Neural cell (in vitro differentiated cells): ENCODE measurements around the gene LPAR5. TPM values are rescaled to one million over a fixed set of nuclear protein-coding genes. Genes with fewer than 3 reads are reported as not detected.

Experiments
- H2AFZ ChIP-seq: fragments of 200-600, 300-800 bp; sonication (generic), shearing (Covaris generic); 2 replicates; pipeline ENCODE4 v1.6.0; 2014; ENCODE audit warnings: low read depth, mild to moderate bottlenecking, antibody characterized with exemption, low read length, moderate library complexity
- H3F3A ChIP-seq: fragments of 200-600 bp; shearing (Covaris generic); 2 replicates; pipeline ENCODE4 v1.6.1; 2016; ENCODE audit warnings: mild to moderate bottlenecking, moderate library complexity, mixed read lengths, antibody characterized with exemption, low read length; ENCODE audit not compliant: insufficient read depth, poor library complexity, severe bottlenecking
- H3K27ac ChIP-seq: fragments of 200-600, 300-800 bp; sonication (generic), shearing (Covaris generic); 2 replicates; pipeline ENCODE4 v1.5.1; 2014; ENCODE audit warnings: mild to moderate bottlenecking, low read length, moderate library complexity
- H3K27me3 ChIP-seq: fragments of 300-800, 200-600 bp; sonication (generic), shearing (Covaris generic); 2 replicates; pipeline ENCODE4 v1.6.0; 2014; ENCODE audit warnings: mild to moderate bottlenecking, low read depth, low read length, moderate library complexity; ENCODE audit not compliant: insufficient read depth
- H3K36me3 ChIP-seq: fragments of 300-800, 200-600 bp; sonication (generic), shearing (Covaris generic); 2 replicates; pipeline ENCODE4 v1.5.1; 2014; ENCODE audit warnings: mild to moderate bottlenecking, antibody characterized with exemption, low read length, moderate library complexity; ENCODE audit not compliant: insufficient read depth
- H3K4me2 ChIP-seq: fragments of 300-800, 200-600 bp; sonication (generic), shearing (Covaris generic); 2 replicates; pipeline ENCODE4 v1.6.0; 2014; ENCODE audit warnings: mild to moderate bottlenecking, low read length
- H3K4me3 ChIP-seq: fragments of 300-800, 200-600 bp; sonication (generic), shearing (Covaris generic); 2 replicates; pipeline ENCODE4 v1.5.1; 2014; ENCODE audit warnings: mild to moderate bottlenecking, low read length, moderate library complexity
- H3K79me2 ChIP-seq: fragments of 200-600 bp; shearing (Covaris generic); replicated peaks from 2 replicates; pipeline ENCODE4 v1.6.0; 2014; ENCODE audit warnings: mild to moderate bottlenecking, low read length, moderate library complexity; ENCODE audit not compliant: insufficient read depth
- H3K9ac ChIP-seq: fragments of 300-800, 200-600 bp; sonication (generic), shearing (Covaris generic); 2 replicates; pipeline ENCODE4 v1.6.1; 2016; ENCODE audit warnings: mild to moderate bottlenecking, low read length, mixed read lengths
- H3K9me2 ChIP-seq: fragments of 200-600 bp; shearing (Covaris generic); 2 replicates; pipeline ENCODE4 v1.6.1; 2016; ENCODE audit warnings: mild to moderate bottlenecking, low read length, mixed read lengths; ENCODE audit not compliant: insufficient read depth
- H3K9me3 ChIP-seq: fragments of 200-600, 300-800 bp; sonication (generic), shearing (Covaris generic); 2 replicates; pipeline ENCODE4 v1.6.1; 2016; ENCODE audit warnings: mild to moderate bottlenecking, mixed run types, low read length, moderate library complexity, mixed read lengths
- H4K20me1 ChIP-seq: fragments of 200-600 bp; shearing (Covaris generic); 2 replicates; pipeline ENCODE4 v1.6.1; 2016; ENCODE audit warnings: mild to moderate bottlenecking, mixed run types; ENCODE audit not compliant: insufficient read depth
- CTCF ChIP-seq: fragments of 450-650 bp; IDR thresholded peaks from 2 replicates; pipeline ENCODE4 v1.5.1; 2014; ENCODE audit warnings: antibody characterized with exemption, mild to moderate bottlenecking, moderate library complexity; ENCODE audit not compliant: poor library complexity, severe bottlenecking
- EP300 ChIP-seq: fragments of 450-650 bp; conservative IDR thresholded peaks from 2 replicates; pipeline ENCODE4 v1.6.1; 2014; ENCODE audit warnings: antibody characterized with exemption, mild to moderate bottlenecking, moderate library complexity; ENCODE audit not compliant: poor library complexity, severe bottlenecking
- EZH2 ChIP-seq: fragments of 200-600, 300-800 bp; shearing (Covaris generic), sonication (generic); IDR thresholded peaks from 2 replicates; pipeline ENCODE4 v1.6.1; 2014; ENCODE audit warnings: antibody characterized with exemption, low read length, borderline replicate concordance, mild to moderate bottlenecking; ENCODE audit not compliant: insufficient read depth, poor library complexity, severe bottlenecking
- MXI1 ChIP-seq: fragments of 450-650 bp; conservative IDR thresholded peaks from 2 replicates; pipeline ENCODE4 v1.6.1; 2014; ENCODE audit warnings: antibody characterized with exemption, mild to moderate bottlenecking; ENCODE audit not compliant: poor library complexity, severe bottlenecking
- POLR2AphosphoS5 ChIP-seq: IDR thresholded peaks from 2 replicates; pipeline ENCODE4 v1.6.1; 2012
- RAD21 ChIP-seq: fragments of 450-650 bp; conservative IDR thresholded peaks from 2 replicates; pipeline ENCODE4 v1.6.1; 2014; ENCODE audit warnings: antibody characterized with exemption, mild to moderate bottlenecking, moderate library complexity
- REST ChIP-seq: IDR thresholded peaks from 2 replicates; pipeline ENCODE4 v1.6.1; 2012; ENCODE audit warnings: borderline replicate concordance
- SMC3 ChIP-seq: fragments of 450-650 bp; conservative IDR thresholded peaks from 2 replicates; pipeline ENCODE4 v1.6.1; 2014; ENCODE audit warnings: antibody characterized with exemption, mild to moderate bottlenecking, moderate library complexity; ENCODE audit not compliant: poor library complexity
- TAF1 ChIP-seq: IDR thresholded peaks from 2 replicates; pipeline ENCODE4 v1.6.1; 2012; ENCODE audit warnings: low read depth
- polyA plus RNA-seq: library from polyadenylated mRNA; depleted of rRNA; stranded (reverse); fragments of >200 nt; gene quantifications from 2 replicates; pipeline ENCODE4 v1.2.3, GENCODE V29; 2014

Gene LPAR5
- polyA plus RNA-seq, 1 donor from 2014 or later, result not detected

DNA sequence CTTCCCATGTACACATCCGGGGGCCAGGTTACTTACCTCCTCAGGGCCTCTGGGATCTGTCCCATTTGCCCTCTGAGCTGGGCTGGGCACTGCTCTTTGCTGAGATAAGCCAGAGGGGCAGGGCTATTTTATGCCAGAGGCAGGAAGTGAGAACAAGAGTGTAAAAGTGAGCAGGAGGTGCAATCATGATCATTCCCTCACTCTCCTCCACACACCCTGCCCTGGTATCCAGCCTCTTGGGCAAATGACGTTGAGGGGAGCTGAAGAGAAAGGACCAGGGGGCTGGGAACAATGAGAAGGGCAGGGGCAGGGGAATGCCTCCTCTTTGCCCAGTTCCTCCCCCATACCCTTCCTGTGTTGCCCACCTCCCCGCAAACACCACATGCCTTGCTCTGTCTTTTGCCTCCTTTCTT is 4.2 kb downstream of the LPAR5 start:
- Histone ChIP-seq H3K27ac (no peak overlapping the region), H2AFZ (no peak overlapping the region), H3K9me3 (no peaks in the 10 kb centered on the region), H3K79me2 (no peaks in the 10 kb centered on the region), H4K20me1 (no peaks in the 10 kb centered on the region), H3K27me3 (no peaks in the 10 kb centered on the region), H3K9me2 (no peaks in the 10 kb centered on the region), H3F3A (no peaks in the 10 kb centered on the region), H3K36me3 (no peaks in the 10 kb centered on the region), H3K9ac (no peak overlapping the region), H3K4me2 (no peak overlapping the region), H3K4me3 (no peak overlapping the region)
- TF ChIP-seq MXI1 (no peak), REST (no peak), RAD21 (no peak), CTCF (no peak), EZH2 (no peak), SMC3 (no peak), EP300 (no peak), POLR2AphosphoS5 (no peak)

- Histone ChIP-seq H3F3A (no peaks in the 10 kb centered on the region), H3K79me2 (no peaks in the 10 kb centered on the region), H4K20me1 (no peaks in the 10 kb centered on the region), H3K9me2 (no peaks in the 10 kb centered on the region), H2AFZ (no peak overlapping the region), H3K9ac (no peak overlapping the region), H3K27ac (no peak overlapping the region), H3K27me3 (no peaks in the 10 kb centered on the region), H3K4me2 (no peak overlapping the region), H3K9me3 (no peaks in the 10 kb centered on the region), H3K36me3 (no peaks in the 10 kb centered on the region), H3K4me3 (no peak overlapping the region)
- no peak for TF ChIP-seq TAF1
- TF ChIP-seq CTCF, result no peak
- TF ChIP-seq POLR2AphosphoS5, result no peak
Observed at GRCh38 chr12:6630736-6631135, 5.0 kb downstream of the LPAR5 start.
